H1 (cell line): ENCODE measurements around the gene GALNT2.

ENCODE experiments used
- CREB1 ChIP-seq: IDR thresholded peaks from 2 replicates; pipeline ENCODE4 v1.6.1; 2012; ENCODE audit warnings: inconsistent platforms
- PHF8 ChIP-seq: fragments of 200-600 bp; sonication (generic); conservative IDR thresholded peaks from 2 replicates; pipeline ENCODE4 v1.7.1; 2012; ENCODE audit warnings: low read depth, mild to moderate bottlenecking, inconsistent platforms, low read length, moderate library complexity
- TF ChIP-seq, protein P1 (sequence below), 3 experiments: IDR thresholded peaks; 1 replicate in 2 of 3; 2 replicates in 1 of 3; pipeline versions ENCODE4 v1.5.1 to v1.6.1; 2011; ENCODE audit warnings: low read length in 3 of 3, mild to moderate bottlenecking in 3 of 3, inconsistent platforms in 2 of 3, low read depth in 1 of 3, moderate library complexity in 1 of 3; ENCODE audit not compliant: insufficient read depth in 1 of 3; ENCODE audit errors: control extremely low read depth in 1 of 3

DNA sequence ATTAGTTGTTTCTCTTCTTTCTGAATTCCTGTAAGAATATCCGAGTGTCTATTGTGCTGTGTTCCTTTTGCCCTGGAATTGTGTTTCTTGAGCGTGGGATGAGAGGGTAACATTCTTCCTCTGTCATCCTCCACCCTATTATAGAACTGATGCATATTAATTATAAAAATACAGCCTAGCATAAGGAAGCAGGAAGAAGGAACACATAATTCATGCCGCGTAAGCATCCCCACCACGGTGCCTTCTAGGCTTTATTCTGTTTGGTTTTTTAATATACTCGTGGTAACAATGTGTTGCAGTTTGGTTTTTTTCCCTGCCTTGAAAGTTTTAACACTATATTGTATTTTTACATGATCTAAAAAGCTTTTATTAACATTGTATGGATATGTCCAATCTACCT is 65.7 kb downstream of the GALNT2 start:
- TF ChIP-seq, protein P1, sequence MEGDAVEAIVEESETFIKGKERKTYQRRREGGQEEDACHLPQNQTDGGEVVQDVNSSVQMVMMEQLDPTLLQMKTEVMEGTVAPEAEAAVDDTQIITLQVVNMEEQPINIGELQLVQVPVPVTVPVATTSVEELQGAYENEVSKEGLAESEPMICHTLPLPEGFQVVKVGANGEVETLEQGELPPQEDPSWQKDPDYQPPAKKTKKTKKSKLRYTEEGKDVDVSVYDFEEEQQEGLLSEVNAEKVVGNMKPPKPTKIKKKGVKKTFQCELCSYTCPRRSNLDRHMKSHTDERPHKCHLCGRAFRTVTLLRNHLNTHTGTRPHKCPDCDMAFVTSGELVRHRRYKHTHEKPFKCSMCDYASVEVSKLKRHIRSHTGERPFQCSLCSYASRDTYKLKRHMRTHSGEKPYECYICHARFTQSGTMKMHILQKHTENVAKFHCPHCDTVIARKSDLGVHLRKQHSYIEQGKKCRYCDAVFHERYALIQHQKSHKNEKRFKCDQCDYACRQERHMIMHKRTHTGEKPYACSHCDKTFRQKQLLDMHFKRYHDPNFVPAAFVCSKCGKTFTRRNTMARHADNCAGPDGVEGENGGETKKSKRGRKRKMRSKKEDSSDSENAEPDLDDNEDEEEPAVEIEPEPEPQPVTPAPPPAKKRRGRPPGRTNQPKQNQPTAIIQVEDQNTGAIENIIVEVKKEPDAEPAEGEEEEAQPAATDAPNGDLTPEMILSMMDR (IDR thresholded peaks at IDR 0.05; ENCODE audit: control extremely low read depth in 1 of 3, insufficient read depth in 1 of 3, low read depth in 1 of 3, low read length in 3 of 3), result no peak
- TF ChIP-seq CREB1 (no peak), PHF8 (no peak)
